ENCODE results near the gene MYBPC2. TPM values are rescaled to one million over a fixed set of nuclear protein-coding genes. Genes with fewer than 3 reads are reported as not detected.

Gene MYBPC2
- total RNA-seq = not detected

- Histone ChIP-seq H3K9me3 (no peaks in the 10 kb centered on the region), H3K27ac (peak within 1 kb of the TSS in 3 of 4 donors; percentile 58 to 72 (median 62)), H3K4me1 (peaks cover 0 to 30% (median 7%) of the 10 kb centered on the region in 3 donors), H3K36me3 (no peaks in the 10 kb centered on the region), H3K4me3 (peak within 1 kb of the TSS; percentile 36 to 67), H3K27me3 (peaks cover 74% of the 10 kb centered on the region)
- 0% methylated on average over 10 of the region's 40 CpGs; no CpG with 5 or more reads in 1 of the 2 donors for WGBS, 2 donors (ENCODE audit: low coverage in 1 of 2)
- ATAC-seq = no peak
- TF ChIP-seq CTCF (IDR thresholded peaks at IDR 0.05) = no peak
- no peak for TF ChIP-seq EP300 (IDR thresholded peaks at IDR 0.05)
- no peak for TF ChIP-seq POLR2AphosphoS5 (IDR thresholded peaks at IDR 0.05)
- no peak for TF ChIP-seq POLR2A (IDR thresholded peaks at IDR 0.05)
Measured at GRCh38 chr19:50432221-50433028, at the start of gene MYBPC2. TSS of gene MYBPC2 (plus strand) at chr19:50432892. CDS start at chr19:50432954, 62 bp downstream.

- H3K4me1 ChIP-seq = peaks cover 0 to 37% (median 7%) of the 10 kb centered on the region in 3 donors
- no peak for ATAC-seq
- peak overlapping the region; percentile 45 to 93 (median 88) for H3K27ac ChIP-seq
- 17 to 29% methylated on average over 5 to 14 of the region's 21 CpGs for WGBS, 2 donors (ENCODE audit: low coverage in 1 of 2)
- no peaks in the 10 kb centered on the region for H3K9me3 ChIP-seq
- no peak for TF ChIP-seq POLR2A (IDR thresholded peaks at IDR 0.05)
- TF ChIP-seq CTCF (IDR thresholded peaks at IDR 0.05) = no peak
- TF ChIP-seq POLR2AphosphoS5 (IDR thresholded peaks at IDR 0.05) = no peak
- no peak for TF ChIP-seq EP300 (IDR thresholded peaks at IDR 0.05)
- peaks cover 0 to 59% of the 10 kb centered on the region in 2 donors for H3K36me3 ChIP-seq
- peak overlapping the region; percentile 46 to 79 for H3K4me3 ChIP-seq
- H3K27me3 ChIP-seq = no peaks in the 10 kb centered on the region
Measured at GRCh38 chr19:50383001-50383851, 49.5 kb upstream of the MYBPC2 start.

GRCh38 chr19:50383852-50384684, 48.6 kb upstream of the MYBPC2 start, which contains the start of gene POLD1:
TSS of gene POLD1 (plus strand) at chr19:50384347. CDS start at chr19:50398852, 14,505 bp downstream.
- WGBS, 2 donors (ENCODE audit: low coverage in 1 of 2) = 0 to 2% methylated on average over 3 to 19 of the region's 78 CpGs

More at GRCh38 chr19:50383852-50384684, 48.6 kb upstream of the MYBPC2 start, which contains the start of gene POLD1:
- Histone ChIP-seq H3K27ac (peak within 1 kb of the TSS; percentile 45 to 93 (median 88)), H3K4me1 (peaks cover 0 to 37% (median 7%) of the 10 kb centered on the region in 3 donors), H3K36me3 (peaks cover 0 to 51% of the 10 kb centered on the region in 2 donors), H3K27me3 (no peaks in the 10 kb centered on the region), H3K9me3 (no peaks in the 10 kb centered on the region), H3K4me3 (peak within 1 kb of the TSS; percentile 46 to 79)
- TF ChIP-seq CTCF (IDR thresholded peaks at IDR 0.05) (no peak), POLR2AphosphoS5 (IDR thresholded peaks at IDR 0.05) (peak; percentile 74), POLR2A (IDR thresholded peaks at IDR 0.05) (peak; percentile 9 to 27)
- ATAC-seq = peak; percentile 94

All from gastroesophageal sphincter (tissue), 4 donors.